GM21576 (cell line): Measurements from ENCODE around the gene PAPPA2.
"Not testable (repeated sequence)": the region's sequence is repeated elsewhere in the genome, so short reads cannot be mapped to it uniquely, and the experiment has no call there.

Source experiments
- ATAC-seq: cut with Tn5 transposase; IDR thresholded peaks from one replicate; pipeline ENCODE4 v1.9.1; 2021; ENCODE audit warnings: mild to moderate bottlenecking, moderate library complexity; ENCODE audit not compliant: unreplicated experiment

PAPPA2 gene

DNA sequence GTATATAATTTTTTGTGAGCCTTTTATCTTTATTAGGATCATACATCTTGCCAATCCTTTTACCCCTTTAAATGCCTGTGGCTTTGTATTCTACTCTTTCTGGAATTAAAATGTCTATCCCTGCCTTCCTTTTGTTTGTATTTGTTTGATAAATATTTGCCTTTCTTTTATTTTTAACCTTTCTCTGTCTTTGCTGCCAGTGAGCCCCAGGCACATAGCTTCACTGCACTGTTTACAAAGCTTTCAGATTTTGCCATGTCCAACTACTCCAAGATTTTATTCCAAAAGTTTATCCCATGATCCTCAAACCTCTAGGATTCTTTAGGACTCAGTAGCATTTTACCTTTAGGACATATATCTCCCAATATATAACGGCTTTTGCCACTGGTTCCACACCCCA, 281.2 kb downstream of the PAPPA2 start:
- no peak for ATAC-seq

GRCh38 chr1:176745945-176746344, 283.0 kb downstream of the PAPPA2 start:
- no peak for ATAC-seq

DNA sequence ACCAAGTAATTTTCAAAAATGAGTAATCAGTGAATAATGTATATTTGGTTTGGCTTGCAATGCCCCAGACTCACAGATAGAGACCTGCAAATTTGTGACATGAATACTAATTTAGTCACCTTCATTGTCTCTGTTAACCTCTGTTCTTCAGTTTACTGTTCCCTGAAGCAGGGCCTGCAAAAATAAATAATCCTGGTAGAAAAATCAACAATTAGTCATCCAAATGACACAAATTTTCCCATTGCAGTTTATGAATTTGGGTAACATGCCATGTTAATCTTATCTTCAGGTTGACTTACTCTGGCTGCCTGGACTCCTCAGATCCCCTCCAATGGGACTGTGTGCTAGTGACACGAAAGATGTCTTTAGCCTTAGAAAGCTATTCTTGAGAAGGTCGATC, 289.5 kb downstream of the PAPPA2 start:
- no peak for ATAC-seq

GRCh38 chr1:176754676-176755075, 291.7 kb downstream of the PAPPA2 start:
- ATAC-seq = no peak

DNA sequence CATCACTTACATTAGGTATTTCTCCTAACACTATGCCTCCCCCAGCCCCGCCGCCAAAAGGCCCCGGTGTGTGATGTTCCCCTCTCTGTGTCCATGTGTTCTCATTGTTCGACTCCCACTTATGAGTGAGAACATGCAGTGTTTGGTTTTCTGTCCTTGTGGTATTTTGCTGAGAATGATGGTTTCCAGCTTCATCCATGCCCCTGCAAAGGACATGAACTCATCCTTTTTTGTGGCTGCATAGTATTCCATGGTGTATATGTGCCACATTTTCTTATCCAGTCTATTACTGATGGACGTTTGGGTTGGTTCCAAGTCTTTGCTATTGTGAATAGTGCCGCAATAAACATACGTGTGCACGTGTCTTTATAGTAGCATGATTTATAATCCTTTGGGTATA, 293.8 kb downstream of the PAPPA2 start:
- not testable (repeated sequence) for ATAC-seq

DNA sequence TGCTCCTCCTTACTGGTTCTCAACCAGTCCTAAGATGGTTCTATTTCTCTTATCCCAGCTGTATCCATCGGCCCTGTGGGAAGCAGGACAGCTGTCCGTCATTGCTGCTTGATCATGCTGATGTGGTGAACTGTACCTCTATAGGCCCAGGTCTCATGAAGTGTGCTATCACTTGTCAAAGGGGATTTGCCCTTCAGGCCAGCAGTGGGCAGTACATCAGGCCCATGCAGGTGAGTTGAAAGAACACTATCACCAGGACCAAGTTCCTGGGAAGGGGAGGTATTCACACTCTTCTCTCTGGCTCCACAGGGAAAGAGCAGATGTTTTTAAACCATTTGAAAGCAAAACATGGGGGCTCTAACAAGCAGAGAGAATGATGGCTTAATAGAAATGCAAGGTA, 302.6 kb downstream of the PAPPA2 start:
- ATAC-seq = no peak

DNA sequence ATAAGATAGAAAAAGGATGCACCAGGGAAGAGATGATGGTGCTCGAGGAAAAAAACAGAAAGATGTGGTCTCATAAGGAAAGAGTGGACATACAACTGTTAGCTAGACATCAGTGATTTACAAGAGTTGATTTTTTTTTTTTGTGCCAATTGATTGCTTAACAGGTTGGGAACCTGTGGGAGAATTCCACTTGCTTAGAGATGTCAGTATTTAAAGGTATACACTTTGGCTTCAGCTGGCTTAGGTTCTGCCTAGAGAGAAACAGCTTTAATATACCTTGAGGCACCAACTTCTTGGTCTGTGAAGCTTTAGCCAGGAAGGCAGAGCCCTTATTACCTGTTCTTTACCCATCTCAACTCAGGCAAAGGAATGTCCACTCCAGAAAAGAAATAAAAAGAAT, 303.8 kb downstream of the PAPPA2 start:
- ATAC-seq = no peak

- ATAC-seq = no peak
Measured at GRCh38 chr1:176767714-176768136, 304.8 kb downstream of the PAPPA2 start.

- ATAC-seq = no peak
Measured at GRCh38 chr1:176768532-176768931, 305.6 kb downstream of the PAPPA2 start.

DNA sequence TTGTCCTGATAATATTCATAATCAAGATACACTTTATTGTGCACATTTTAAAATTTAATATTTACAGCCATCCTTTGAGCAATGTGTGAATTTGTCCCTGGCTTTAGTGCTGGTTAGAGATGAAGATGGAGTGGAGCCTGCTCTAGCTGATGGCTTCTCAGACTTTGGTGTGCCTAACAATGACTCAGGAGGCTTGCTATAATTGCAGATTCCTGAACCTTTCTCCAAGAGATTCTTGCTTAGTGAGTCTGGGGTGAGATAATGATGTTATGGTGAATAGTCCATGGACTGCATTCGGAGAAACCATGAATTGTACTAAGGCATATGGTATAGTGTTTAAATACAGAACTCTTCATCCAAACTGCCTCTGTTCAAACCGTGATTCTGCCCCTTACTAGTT, 307.1 kb downstream of the PAPPA2 start:
- ATAC-seq = no peak

DNA sequence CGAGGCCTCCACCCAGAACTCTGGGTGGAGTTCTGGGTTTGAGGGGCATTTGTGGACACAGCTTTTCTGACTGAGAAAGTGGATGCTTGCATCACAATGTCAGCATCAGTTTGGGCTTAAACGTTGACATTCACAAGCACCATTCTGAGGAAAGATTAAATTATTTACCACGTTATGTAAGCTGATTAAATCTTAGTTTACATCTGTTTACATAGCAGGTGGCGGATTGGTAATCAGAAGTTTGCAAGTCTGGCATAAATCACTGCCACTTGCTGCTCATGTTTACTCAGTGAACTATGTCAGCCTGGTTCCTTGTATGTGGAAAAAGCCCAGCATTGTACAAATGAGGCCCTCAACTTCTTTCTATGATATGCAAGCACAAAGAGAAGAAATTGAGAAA, 310.1 kb downstream of the PAPPA2 start:
- no peak for ATAC-seq

DNA sequence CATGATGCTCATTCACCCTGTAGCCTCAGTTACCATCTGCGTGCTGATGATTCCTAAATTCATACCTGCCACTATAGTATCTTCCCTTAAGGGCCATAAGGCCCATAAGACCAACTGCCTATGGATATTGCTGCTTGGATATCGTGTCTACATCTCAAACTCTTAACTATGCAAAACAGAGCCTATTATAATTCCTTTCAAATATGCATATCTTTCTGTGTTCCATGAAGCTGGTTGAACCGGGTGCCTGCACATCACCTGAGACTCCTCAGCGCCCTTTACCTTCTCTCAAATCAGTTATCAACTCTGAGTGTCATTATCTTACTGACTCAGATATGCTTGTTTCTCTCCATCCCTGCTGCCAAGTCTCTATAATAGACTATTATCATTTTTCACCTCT, 311.2 kb downstream of the PAPPA2 start:
- no peak for ATAC-seq

DNA sequence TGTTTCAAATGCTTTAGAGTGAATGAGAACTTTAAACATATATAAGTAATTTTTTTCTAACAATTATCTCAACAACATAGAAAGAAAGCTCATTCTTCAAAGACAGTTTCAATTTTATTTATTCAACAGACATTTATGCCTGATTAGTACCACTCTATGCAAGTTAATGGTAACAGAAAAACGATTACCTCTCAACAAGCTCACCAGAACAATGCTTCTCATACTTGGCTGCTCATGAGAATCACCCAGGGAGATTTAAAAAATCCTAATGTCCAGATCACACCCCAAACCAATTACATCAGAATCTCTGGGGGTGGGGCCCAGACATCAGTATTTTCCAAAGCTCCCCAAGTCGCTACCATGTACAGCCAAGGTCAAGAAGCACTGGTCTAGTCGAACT, 312.4 kb downstream of the PAPPA2 start:
- ATAC-seq = no peak

GRCh38 chr1:176775996-176776395, 313.0 kb downstream of the PAPPA2 start:
- ATAC-seq = no peak

DNA sequence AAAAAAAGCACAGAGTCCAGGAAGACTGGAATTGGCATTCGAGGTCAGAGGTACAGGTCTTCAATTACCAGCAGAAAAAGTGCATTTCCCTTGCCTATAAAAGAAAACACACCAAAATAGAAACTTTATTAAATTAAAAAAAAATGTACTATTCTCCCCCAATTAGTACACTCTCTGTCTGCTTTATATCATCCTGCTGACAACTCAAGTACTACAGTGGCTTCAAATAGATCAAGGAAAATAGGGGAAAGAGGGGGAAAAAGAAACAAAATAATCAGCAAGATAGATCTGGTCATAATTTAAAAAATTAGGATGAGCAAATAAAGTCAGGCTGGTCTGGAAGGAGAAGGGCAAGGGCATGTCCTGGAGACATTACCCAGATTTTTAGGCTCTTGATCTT, 315.1 kb downstream of the PAPPA2 start:
- no peak for ATAC-seq

DNA sequence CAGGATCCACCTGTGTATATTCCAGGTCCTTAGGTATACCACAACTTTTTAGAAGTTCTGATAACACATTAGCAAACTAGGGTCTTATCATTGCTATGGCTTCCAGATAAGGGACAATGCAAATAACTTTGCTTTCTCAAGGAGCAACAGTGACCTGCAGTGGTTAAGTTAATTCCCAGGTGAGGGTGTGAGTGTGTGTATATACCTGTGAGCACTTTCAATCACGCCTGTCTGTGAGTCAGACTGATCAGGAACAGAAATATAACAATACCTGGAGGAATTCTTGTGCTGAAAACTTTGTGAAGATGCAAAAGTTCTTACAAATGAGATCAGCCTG, 317.0 kb downstream of the PAPPA2 start:
- ATAC-seq = no peak

DNA sequence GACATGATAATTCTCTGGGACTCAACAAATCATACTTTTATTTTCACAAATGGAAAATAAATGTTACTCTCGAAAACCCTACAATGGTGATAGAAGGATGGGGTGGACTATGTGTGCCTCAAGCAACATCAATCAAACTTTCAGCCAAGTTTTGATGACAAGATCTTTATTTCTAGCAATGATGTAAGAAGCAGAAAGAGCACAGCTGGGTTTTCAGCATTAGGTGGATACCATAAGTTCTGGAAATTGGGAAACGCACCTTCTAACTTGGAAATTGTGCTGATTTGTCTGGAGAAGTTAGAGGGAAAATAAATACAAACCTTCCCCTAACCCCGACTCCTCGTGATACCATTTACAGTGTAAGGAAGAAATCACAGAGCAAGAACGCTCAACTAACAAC, 320.3 kb downstream of the PAPPA2 start:
- no peak for ATAC-seq

- no peak for ATAC-seq
Measured at GRCh38 chr1:176785056-176785455, 322.1 kb downstream of the PAPPA2 start.

DNA sequence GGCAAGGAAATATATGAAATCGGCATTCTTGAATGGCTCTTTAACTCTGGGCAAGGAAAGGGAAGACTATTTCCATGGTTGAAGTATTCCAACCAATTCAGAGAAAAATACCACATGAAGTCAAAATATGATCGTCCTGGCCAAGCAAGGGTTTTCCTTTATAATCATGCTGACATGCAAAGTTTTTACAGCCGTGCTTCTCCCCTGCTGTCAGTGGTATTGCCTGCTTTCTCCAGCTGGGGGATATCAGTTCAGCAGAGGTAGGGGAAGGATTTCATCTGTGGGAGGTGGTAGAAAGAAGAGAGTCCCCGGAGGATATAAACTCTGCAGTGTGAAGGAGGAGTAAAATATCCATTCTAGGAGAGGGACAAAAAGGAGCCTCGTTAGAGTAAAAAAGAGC, 322.8 kb downstream of the PAPPA2 start:
- ATAC-seq = no peak

DNA sequence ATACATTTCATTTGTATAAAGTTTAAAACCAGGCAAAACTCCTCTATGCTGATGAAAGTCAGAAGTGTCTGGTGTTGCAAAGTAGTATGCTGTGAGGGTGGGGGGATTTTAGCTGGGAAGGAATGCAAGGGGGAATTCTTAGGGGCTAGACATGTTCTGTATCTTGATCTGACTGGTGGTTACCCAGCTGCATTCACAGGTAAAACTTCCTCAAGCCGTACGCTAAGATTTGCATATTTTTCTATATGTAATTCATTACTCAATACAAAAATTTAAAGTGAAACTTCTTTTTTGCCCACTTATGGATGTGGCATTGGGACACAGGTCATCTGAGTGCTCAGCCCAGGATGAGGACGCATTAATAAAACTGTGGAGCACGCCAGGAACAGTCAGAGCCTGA, 323.3 kb downstream of the PAPPA2 start:
- ATAC-seq = no peak

GRCh38 chr1:176789571-176790090, 326.7 kb downstream of the PAPPA2 start:
- ATAC-seq = no peak

DNA sequence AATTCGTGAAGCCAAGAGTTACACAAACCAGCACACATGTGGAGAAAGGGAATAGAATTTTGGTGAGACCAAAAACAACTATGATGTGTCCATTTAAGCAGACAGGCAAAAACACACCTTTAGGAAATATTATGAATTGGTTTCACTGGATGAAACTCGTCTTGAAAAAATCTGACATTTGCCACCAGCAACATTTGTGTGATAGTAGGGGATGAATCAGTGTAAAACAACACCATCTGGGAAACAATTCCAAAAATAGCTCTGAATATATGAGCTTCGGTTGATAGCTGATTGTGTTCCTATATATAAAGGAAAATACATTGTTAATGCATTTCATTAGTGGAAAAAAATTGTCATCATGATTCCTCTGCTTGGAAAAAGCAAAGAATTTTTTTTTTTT, 327.8 kb downstream of the PAPPA2 start:
- ATAC-seq = no peak

- ATAC-seq = no peak
Measured at GRCh38 chr1:176791906-176792305, 328.9 kb downstream of the PAPPA2 start.
